K562 (cell line): ENCODE results near the gene ZC3H6. TPM values are rescaled to one million over a fixed set of nuclear protein-coding genes. Genes with fewer than 3 reads are reported as not detected.

Experiments used
- ATAC-seq: fragments of 200-7000 bp; cut with Tn5 transposase; 3 replicates; pipeline ENCODE4 v1.9.1; 2020; ENCODE audit warnings: moderate library complexity
- BruUV-seq: library from RNA; stranded (reverse); fragments of 400-500 nt; replicated peaks from 2 replicates; lab custom pipeline; 2021; lab: Mats Ljungman, UMichigan
- CTCF ChIA-PET: fragments of 300-600 bp; formaldehyde crosslinking; extraction: SDS; loops from one replicate; lab custom pipeline; 2021; ENCODE audit warnings: low intra/inter-chr PET ratio; lab: Yijun Ruan, JAX
- POLR2A ChIA-PET: fragments of 300-600, 350-650 bp; sonication (Branson Sonifier 250); formaldehyde crosslinking; extraction: SDS; loops from one replicate; lab custom pipeline; 2021; ENCODE audit warnings: antibody characterized with exemption, inconsistent platforms; lab: Yijun Ruan, JAX
- DNase-seq, 4 experiments: peaks; one replicate each; pipeline versions ENCODE4 v3.0.0 to v3.0.0-alpha.2; 2011 to 2018; ENCODE audit warnings: low spot score in 3 of 4, mixed read lengths in 3 of 4; ENCODE audit errors: extremely low read depth in 1 of 4
- FAIRE-seq: peaks from 2 replicates; lab custom pipeline; 2011; peaks lifted over from hg19 to GRCh38; lab: Jason Lieb, UNC
- H2AFZ ChIP-seq: 2 replicates; pipeline ENCODE4 v1.6.0; 2011; ENCODE audit warnings: low read depth, low read length, control low read depth, inconsistent platforms
- H3K27ac ChIP-seq: fragments of 200-600 bp; 3 replicates; pipeline ENCODE4 v1.8.0; 2011; ENCODE audit warnings: low read depth, mild to moderate bottlenecking, control low read depth, inconsistent platforms, low read length, moderate library complexity, mixed read lengths; ENCODE audit errors: extremely low read depth
- H3K27me3 ChIP-seq, 2 experiments: fragments of 300-600 bp in 1 of 2; 2 replicates in 1 of 2; 3 replicates in 1 of 2; pipeline versions ENCODE4 v1.6.0 to v1.8.0; 2011; ENCODE audit warnings: inconsistent platforms in 2 of 2, low read length in 2 of 2, mild to moderate bottlenecking in 1 of 2, mixed read lengths in 1 of 2, moderate library complexity in 1 of 2; ENCODE audit not compliant: control insufficient read depth in 2 of 2, insufficient read depth in 2 of 2
- H3K36me3 ChIP-seq: fragments of 300-600 bp; 3 replicates; pipeline ENCODE4 v1.8.0; 2011; ENCODE audit warnings: mild to moderate bottlenecking, low read length, inconsistent platforms; ENCODE audit not compliant: control insufficient read depth, insufficient read depth
- H3K4me1 ChIP-seq, 2 experiments: fragments of 200-600 bp in 1 of 2; replicated peaks in 1 of 2; 2 replicates in 1 of 2; 3 replicates in 1 of 2; pipeline versions ENCODE4 v1.5.1 to v1.8.0; 2011; ENCODE audit warnings: inconsistent platforms in 2 of 2, low read length in 2 of 2, mild to moderate bottlenecking in 1 of 2, mixed read lengths in 1 of 2, moderate library complexity in 1 of 2; ENCODE audit not compliant: control insufficient read depth in 2 of 2, insufficient read depth in 2 of 2
- H3K4me2 ChIP-seq: 2 replicates; pipeline ENCODE4 v1.6.1; 2011; ENCODE audit warnings: low read length, control low read depth, inconsistent platforms, mixed read lengths; ENCODE audit not compliant: insufficient read depth
- H3K4me3 ChIP-seq: fragments of 200-600 bp; sonication (generic), shearing (Covaris generic); 2 replicates; pipeline ENCODE4 v1.5.1; 2016; ENCODE audit warnings: control low read depth, inconsistent platforms
- H3K79me2 ChIP-seq: fragments of 200-600 bp; 3 replicates; pipeline ENCODE4 v1.8.0; 2011; ENCODE audit warnings: low read length, inconsistent platforms; ENCODE audit not compliant: control insufficient read depth, insufficient read depth
- H3K9ac ChIP-seq, 2 experiments: 2 replicates each; pipeline versions ENCODE4 v1.6.0 to v1.6.1; 2011; ENCODE audit warnings: low read depth in 2 of 2, low read length in 2 of 2, control low read depth in 1 of 2, inconsistent platforms in 1 of 2, mild to moderate bottlenecking in 1 of 2, mixed read lengths in 1 of 2; ENCODE audit not compliant: insufficient read depth in 1 of 2
- H3K9me1 ChIP-seq: one replicate; pipeline ENCODE4 v1.6.0; 2011; ENCODE audit warnings: inconsistent platforms, mild to moderate bottlenecking, low read length, moderate library complexity; ENCODE audit not compliant: control insufficient read depth, insufficient read depth
- H3K9me3 ChIP-seq: replicated peaks from 2 replicates; pipeline ENCODE4 v1.5.1; 2011; ENCODE audit warnings: low read depth, low read length, inconsistent platforms; ENCODE audit not compliant: control insufficient read depth, insufficient read depth
- H4K20me1 ChIP-seq: replicated peaks from 2 replicates; pipeline ENCODE4 v1.6.1; 2011; ENCODE audit warnings: low read length, inconsistent platforms, mixed read lengths; ENCODE audit not compliant: control insufficient read depth, insufficient read depth
- CCAR2 ChIP-seq: fragments of 200-400 bp; formaldehyde crosslinking; IDR thresholded peaks from 2 replicates; pipeline ENCODE4 v1.6.1; 2017; ENCODE audit warnings: mild to moderate bottlenecking, low read depth, low read length
- HNRNPLL ChIP-seq: fragments of 200-400 bp; formaldehyde crosslinking; IDR thresholded peaks from 2 replicates; pipeline ENCODE4 v1.6.1; 2017; ENCODE audit warnings: low read length, low read depth, mild to moderate bottlenecking; ENCODE audit not compliant: poor library complexity, severe bottlenecking
- MIER1 ChIP-seq: fragments of 450-650 bp; IDR thresholded peaks from 2 replicates; pipeline ENCODE4 v1.6.1; 2016; ENCODE audit warnings: antibody characterized with exemption, mild to moderate bottlenecking, low read depth
- NCOA4 ChIP-seq: fragments of 450-650 bp; IDR thresholded peaks from 2 replicates; pipeline ENCODE4 v1.6.1; 2018; ENCODE audit warnings: mild to moderate bottlenecking; ENCODE audit not compliant: partially characterized antibody
- SNIP1 ChIP-seq: fragments of 450-650 bp; IDR thresholded peaks from 2 replicates; pipeline ENCODE4 v1.7.1; 2017; ENCODE audit warnings: low read depth, mild to moderate bottlenecking
- ZNF436 ChIP-seq: fragments of 250-450, 450-650 bp; sonication (Bioruptor Pico); formaldehyde crosslinking; IDR thresholded peaks from 2 replicates; pipeline ENCODE4 v1.7.0; 2020; ENCODE audit warnings: mild to moderate bottlenecking
- WGBS: fragments of 100-300 bp; shearing (Covaris generic); methylation state at CpG from one replicate; pipeline ENCODE4 v1.1.6; 2016; ENCODE audit warnings: low coverage, mixed read lengths; ENCODE audit not compliant: insufficient coverage; ENCODE audit errors: missing lambda C conversion rate; 5-methylcytosine and 5-hydroxymethylcytosine counted together
- in situ Hi-C: fragments of 300-500 bp; cut with MboI; formaldehyde crosslinking; loops from 4 replicates; pipeline ENCODE4 v1.15.0; 2018; ENCODE audit warnings: inconsistent platforms, mixed read lengths
- intact Hi-C: fragments of 100-400 bp; cut with micrococcal nuclease; formaldehyde crosslinking; loops from 2 replicates; pipeline ENCODE4 v1.14.2; 2022
- polyA plus RNA-seq, 8 experiments: library from polyadenylated mRNA; depleted of rRNA in 4 of 8; stranded (reverse) in 5 of 8; unstranded in 3 of 8; fragments of >200 nt; fragmentation: Nextera tagmentation in 2 of 8; fragmentation: Illumina TruSeq in 1 of 8; extraction: Ambion mirVana in 2 of 8; extraction: Trizol in 1 of 8; gene quantifications; 2 replicates each; pipeline versions ENCODE4 v1.2.1 to v1.2.3, GENCODE V29; 2011 to 2014; ENCODE audit warnings: inconsistent platforms in 1 of 8, missing spikeins in 1 of 8
- total RNA-seq, 7 experiments: library from RNA; depleted of rRNA in 6 of 7; stranded (reverse); fragments of >200 nt in 6 of 7; fragmentation: Illumina TruSeq in 2 of 7; extraction: Trizol in 2 of 7; gene quantifications; 2 replicates each; pipeline versions ENCODE4 v1.2.1 to v1.2.3, GENCODE V29; 2011 to 2021; ENCODE audit warnings: low replicate concordance in 1 of 7
- TF ChIP-seq, protein P1 (sequence below), 2 experiments: fragments of 200-800 bp in 1 of 2; sonication (Bioruptor generic) in 1 of 2; sonication (generic) in 1 of 2; formaldehyde crosslinking in 1 of 2; IDR thresholded peaks in 1 of 2; conservative IDR thresholded peaks in 1 of 2; 2 replicates each; pipeline versions ENCODE4 v1.5.0 to v1.6.1; 2016 to 2020; ENCODE audit warnings: missing compliant biosample characterization in 1 of 2, missing genetic modification characterization in 1 of 2, missing genetic modification reagents in 1 of 2
- TF ChIP-seq, protein P2 (sequence below): IDR thresholded peaks from 2 replicates; pipeline ENCODE4 v1.6.1; 2014; ENCODE audit warnings: antibody characterized with exemption
- TF ChIP-seq, protein P3 (sequence below): IDR thresholded peaks from 2 replicates; pipeline ENCODE4 v1.6.1; 2012; ENCODE audit warnings: low read depth, low read length, improper control_type of control experiment, borderline replicate concordance
- TF ChIP-seq, protein P4 (sequence below): sonication (generic); formaldehyde crosslinking; IDR thresholded peaks from 2 replicates; pipeline ENCODE4 v1.8.0; 2022; ENCODE audit warnings: missing genetic modification reagents, mild to moderate bottlenecking, moderate library complexity, borderline replicate concordance
- TF ChIP-seq, protein P5 (sequence below): fragments of 450-650 bp; IDR thresholded peaks from 2 replicates; pipeline ENCODE4 v1.6.1; 2017; ENCODE audit warnings: mild to moderate bottlenecking, moderate library complexity

The ZC3H6 gene
- total and polyA plus RNA-seq, 9 of the 15 experiments (the other 6 are each of a cell fraction or from before 2014, with no cell fraction given), result 0.45 to 1.9 (median 1.5) TPM

DNA sequence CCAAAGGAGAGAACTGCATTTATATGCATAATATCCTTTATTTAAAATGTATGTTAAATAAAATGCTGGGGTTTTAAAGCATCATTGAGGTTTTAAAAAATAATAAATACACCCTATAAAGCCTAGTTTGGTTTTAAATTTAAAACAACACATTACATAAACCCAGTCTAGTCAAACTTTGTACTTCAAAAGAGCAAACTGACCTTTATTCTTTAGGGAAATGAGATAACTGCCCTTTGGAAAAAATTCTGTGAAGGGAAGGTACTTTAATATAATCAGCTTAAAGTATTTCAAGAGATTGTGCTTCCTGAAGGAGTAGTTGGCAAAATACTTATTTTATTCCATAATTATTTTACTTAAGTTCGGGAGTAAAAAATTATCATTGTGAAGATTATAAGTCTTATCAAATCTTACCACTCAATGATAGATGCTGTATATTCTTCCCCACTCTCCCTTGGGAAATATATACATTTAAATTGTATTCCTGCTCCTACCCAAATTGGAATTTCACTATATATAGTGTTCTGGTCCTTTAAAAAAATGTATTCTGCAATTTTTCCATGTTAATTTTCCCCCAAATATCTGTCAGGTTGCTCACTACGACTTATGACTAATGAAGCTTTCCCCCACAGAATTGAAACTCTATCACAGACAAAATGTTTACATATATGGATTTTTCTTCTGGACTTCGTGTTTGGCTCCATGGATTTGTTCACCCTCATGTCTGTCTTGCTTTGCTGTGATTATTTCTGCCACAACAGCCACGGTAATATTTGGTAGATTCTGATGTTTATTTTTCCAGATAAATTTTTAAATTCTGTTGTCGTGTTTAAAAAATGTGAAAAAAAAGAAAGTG, 42.1 kb downstream of the ZC3H6 start:
- FAIRE-seq, result no peak
- TF ChIP-seq HNRNPLL (no peak), MIER1 (no peak), NCOA4 (no peak), CCAR2 (no peak), SNIP1 (no peak), ZNF436 (no peak)
- TF ChIP-seq, protein P1, sequence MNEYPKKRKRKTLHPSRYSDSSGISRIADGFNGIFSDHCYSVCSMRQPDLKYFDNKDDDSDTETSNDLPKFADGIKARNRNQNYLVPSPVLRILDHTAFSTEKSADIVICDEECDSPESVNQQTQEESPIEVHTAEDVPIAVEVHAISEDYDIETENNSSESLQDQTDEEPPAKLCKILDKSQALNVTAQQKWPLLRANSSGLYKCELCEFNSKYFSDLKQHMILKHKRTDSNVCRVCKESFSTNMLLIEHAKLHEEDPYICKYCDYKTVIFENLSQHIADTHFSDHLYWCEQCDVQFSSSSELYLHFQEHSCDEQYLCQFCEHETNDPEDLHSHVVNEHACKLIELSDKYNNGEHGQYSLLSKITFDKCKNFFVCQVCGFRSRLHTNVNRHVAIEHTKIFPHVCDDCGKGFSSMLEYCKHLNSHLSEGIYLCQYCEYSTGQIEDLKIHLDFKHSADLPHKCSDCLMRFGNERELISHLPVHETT (CRISPR knock-in tag; conservative IDR thresholded peaks at IDR 0.05 in 1 of 2, IDR thresholded peaks at IDR 0.05 in 1 of 2), result no peak
- TF ChIP-seq, protein P2, sequence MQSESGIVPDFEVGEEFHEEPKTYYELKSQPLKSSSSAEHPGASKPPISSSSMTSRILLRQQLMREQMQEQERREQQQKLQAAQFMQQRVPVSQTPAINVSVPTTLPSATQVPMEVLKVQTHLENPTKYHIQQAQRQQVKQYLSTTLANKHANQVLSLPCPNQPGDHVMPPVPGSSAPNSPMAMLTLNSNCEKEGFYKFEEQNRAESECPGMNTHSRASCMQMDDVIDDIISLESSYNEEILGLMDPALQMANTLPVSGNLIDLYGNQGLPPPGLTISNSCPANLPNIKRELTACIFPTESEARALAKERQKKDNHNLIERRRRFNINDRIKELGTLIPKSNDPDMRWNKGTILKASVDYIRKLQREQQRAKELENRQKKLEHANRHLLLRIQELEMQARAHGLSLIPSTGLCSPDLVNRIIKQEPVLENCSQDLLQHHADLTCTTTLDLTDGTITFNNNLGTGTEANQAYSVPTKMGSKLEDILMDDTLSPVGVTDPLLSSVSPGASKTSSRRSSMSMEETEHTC, result no peak
- TF ChIP-seq, protein P3, sequence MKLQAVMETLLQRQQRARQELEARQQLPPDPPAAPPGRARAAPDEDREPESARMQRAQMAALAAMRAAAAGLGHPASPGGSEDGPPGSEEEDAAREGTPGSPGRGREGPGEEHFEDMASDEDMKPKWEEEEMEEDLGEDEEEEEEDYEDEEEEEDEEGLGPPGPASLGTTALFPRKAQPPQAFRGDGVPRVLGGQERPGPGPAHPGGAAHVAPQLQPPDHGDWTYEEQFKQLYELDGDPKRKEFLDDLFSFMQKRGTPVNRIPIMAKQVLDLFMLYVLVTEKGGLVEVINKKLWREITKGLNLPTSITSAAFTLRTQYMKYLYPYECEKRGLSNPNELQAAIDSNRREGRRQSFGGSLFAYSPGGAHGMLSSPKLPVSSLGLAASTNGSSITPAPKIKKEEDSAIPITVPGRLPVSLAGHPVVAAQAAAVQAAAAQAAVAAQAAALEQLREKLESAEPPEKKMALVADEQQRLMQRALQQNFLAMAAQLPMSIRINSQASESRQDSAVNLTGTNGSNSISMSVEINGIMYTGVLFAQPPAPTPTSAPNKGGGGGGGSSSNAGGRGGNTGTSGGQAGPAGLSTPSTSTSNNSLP, result no peak
- TF ChIP-seq, protein P4, sequence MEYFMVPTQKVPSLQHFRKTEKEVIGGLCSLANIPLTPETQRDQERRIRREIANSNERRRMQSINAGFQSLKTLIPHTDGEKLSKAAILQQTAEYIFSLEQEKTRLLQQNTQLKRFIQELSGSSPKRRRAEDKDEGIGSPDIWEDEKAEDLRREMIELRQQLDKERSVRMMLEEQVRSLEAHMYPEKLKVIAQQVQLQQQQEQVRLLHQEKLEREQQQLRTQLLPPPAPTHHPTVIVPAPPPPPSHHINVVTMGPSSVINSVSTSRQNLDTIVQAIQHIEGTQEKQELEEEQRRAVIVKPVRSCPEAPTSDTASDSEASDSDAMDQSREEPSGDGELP (CRISPR knock-in tag), result no peak
- TF ChIP-seq, protein P5, sequence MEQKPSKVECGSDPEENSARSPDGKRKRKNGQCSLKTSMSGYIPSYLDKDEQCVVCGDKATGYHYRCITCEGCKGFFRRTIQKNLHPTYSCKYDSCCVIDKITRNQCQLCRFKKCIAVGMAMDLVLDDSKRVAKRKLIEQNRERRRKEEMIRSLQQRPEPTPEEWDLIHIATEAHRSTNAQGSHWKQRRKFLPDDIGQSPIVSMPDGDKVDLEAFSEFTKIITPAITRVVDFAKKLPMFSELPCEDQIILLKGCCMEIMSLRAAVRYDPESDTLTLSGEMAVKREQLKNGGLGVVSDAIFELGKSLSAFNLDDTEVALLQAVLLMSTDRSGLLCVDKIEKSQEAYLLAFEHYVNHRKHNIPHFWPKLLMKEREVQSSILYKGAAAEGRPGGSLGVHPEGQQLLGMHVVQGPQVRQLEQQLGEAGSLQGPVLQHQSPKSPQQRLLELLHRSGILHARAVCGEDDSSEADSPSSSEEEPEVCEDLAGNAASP, result no peak
- DNase-seq, result no peak
- CTCF ChIA-PET, result no interaction called here
- Histone ChIP-seq H2AFZ (no peak overlapping the region), H3K79me2 (no peaks in the 10 kb centered on the region), H3K4me3 (no peak overlapping the region), H3K4me1 (no peaks in the 10 kb centered on the region), H3K27me3 (no peaks in the 10 kb centered on the region), H3K36me3 (no peaks in the 10 kb centered on the region), H3K9ac (no peak overlapping the region), H3K9me3 (no peaks in the 10 kb centered on the region), H3K27ac (no peak overlapping the region), H3K4me2 (no peak overlapping the region), H3K9me1 (no peaks in the 10 kb centered on the region), H4K20me1 (no peaks in the 10 kb centered on the region)
- WGBS, result 23% methylated on average over 5 of the region's 5 CpGs
- in situ Hi-C loops (no loop called here), intact Hi-C loops (no loop called here)
- POLR2A ChIA-PET, result interaction anchor here (0.8 kb wide), 1 partner anchor 8 kb away, joined by 3 read pairs; no protein-coding TSS in a partner anchor
- ATAC-seq, result no peak
- no TSS peak for BruUV-seq
